Measurements from ENCODE around the gene STAT1.

GRCh38 chr2:190963088-190963487, 50.9 kb downstream of the STAT1 start:
- no peak for TF ChIP-seq CTCF (IDR thresholded peaks at IDR 0.05; ENCODE audit: borderline replicate concordance, extremely low read depth, low read length, poor library complexity, severe bottlenecking)
- TF ChIP-seq EZH2 (IDR thresholded peaks at IDR 0.05; ENCODE audit: borderline replicate concordance, low read depth, low read length, severe bottlenecking) = no peak
